ENCODE data around the gene LRFN3.

LRFN3 gene

GRCh38 chr19:35938282-35939224 is 2.4 kb downstream of the LRFN3 start:
- no peak overlapping the region for H3K4me3 ChIP-seq (ENCODE audit: control insufficient read depth, low read depth, low read length)
- TF ChIP-seq CTCF (conservative IDR thresholded peaks at IDR 0.05; ENCODE audit: control insufficient read depth, insufficient read depth, low read depth, low read length), result no peak
- DNase-seq (ENCODE audit: low read depth), result no peak

GRCh38 chr19:35939307-35940077 is 3.3 kb downstream of the LRFN3 start:
- DNase-seq (ENCODE audit: low read depth), result no peak
- no peak for TF ChIP-seq CTCF (conservative IDR thresholded peaks at IDR 0.05; ENCODE audit: control insufficient read depth, insufficient read depth, low read depth, low read length)
- H3K4me3 ChIP-seq (ENCODE audit: control insufficient read depth, low read depth, low read length), result no peak overlapping the region

GRCh38 chr19:35940078-35940775 is 4.1 kb downstream of the LRFN3 start:
- no peak overlapping the region for H3K4me3 ChIP-seq (ENCODE audit: control insufficient read depth, low read depth, low read length)
- no peak for TF ChIP-seq CTCF (conservative IDR thresholded peaks at IDR 0.05; ENCODE audit: control insufficient read depth, insufficient read depth, low read depth, low read length)
- no peak for DNase-seq (ENCODE audit: low read depth)

GRCh38 chr19:35940839-35941238 is 4.7 kb downstream of the LRFN3 start:
- DNase-seq (ENCODE audit: low read depth), result no peak
- H3K4me3 ChIP-seq (ENCODE audit: control insufficient read depth, low read depth, low read length), result no peak overlapping the region
- TF ChIP-seq CTCF (conservative IDR thresholded peaks at IDR 0.05; ENCODE audit: control insufficient read depth, insufficient read depth, low read depth, low read length), result no peak

GRCh38 chr19:35942235-35942634 is 6.1 kb downstream of the LRFN3 start:
- no peak for TF ChIP-seq CTCF (conservative IDR thresholded peaks at IDR 0.05; ENCODE audit: control insufficient read depth, insufficient read depth, low read depth, low read length)
- H3K4me3 ChIP-seq (ENCODE audit: control insufficient read depth, low read depth, low read length), result no peak overlapping the region
- no peak for DNase-seq (ENCODE audit: low read depth)
